HepG2 (cell line): ENCODE data around the gene SLC25A22. TPM values are rescaled to one million over a fixed set of nuclear protein-coding genes. Genes with fewer than 3 reads are reported as not detected.
A peak's percentile ranks its signal among the peaks of the same experiment; 100 is the strongest.

Experiments used
- RBM22 ChIP-seq: fragments of 200-400 bp; formaldehyde crosslinking; optimal IDR thresholded peaks from 2 replicates; pipeline ENCODE3; 2017; ENCODE audit warnings: mild to moderate bottlenecking, low read length, moderate library complexity
- SAFB2 ChIP-seq: sonication (generic); formaldehyde crosslinking; IDR thresholded peaks from 2 replicates; pipeline ENCODE4 v1.5.1; 2020; ENCODE audit warnings: missing genetic modification reagents, low read depth, mild to moderate bottlenecking, borderline replicate concordance
- ZBTB8A ChIP-seq: sonication (generic); formaldehyde crosslinking; IDR thresholded peaks from 2 replicates; pipeline ENCODE4 v1.4.0; 2020; ENCODE audit warnings: mild to moderate bottlenecking, low read depth, missing genetic modification reagents, borderline replicate concordance
- ZFP41 ChIP-seq: sonication (generic); formaldehyde crosslinking; IDR thresholded peaks from 2 replicates; pipeline ENCODE4 v1.4.0; 2020; ENCODE audit warnings: mild to moderate bottlenecking, missing genetic modification reagents, borderline replicate concordance
- ZNF558 ChIP-seq: sonication (generic); formaldehyde crosslinking; IDR thresholded peaks from 2 replicates; pipeline ENCODE4 v1.9.0; 2022; ENCODE audit warnings: mild to moderate bottlenecking, missing genetic modification reagents, borderline replicate concordance
- ZNF713 ChIP-seq: sonication (generic); formaldehyde crosslinking; IDR thresholded peaks from 2 replicates; pipeline ENCODE4 v1.4.0; 2020; ENCODE audit warnings: mild to moderate bottlenecking, missing genetic modification reagents
- polyA plus RNA-seq, 8 experiments: library from polyadenylated mRNA; depleted of rRNA in 3 of 8; stranded (reverse) in 7 of 8; unstranded in 1 of 8; fragments of >200 nt; fragmentation: Illumina TruSeq in 4 of 8; extraction: Trizol in 4 of 8; gene quantifications; 2 replicates each; pipeline versions ENCODE4 v1.2.1 to v1.2.3, GENCODE V29; 2011 to 2016; ENCODE audit warnings: low read depth in 4 of 8, missing spikeins in 1 of 8, mixed read lengths in 1 of 8; ENCODE audit not compliant: insufficient read depth in 1 of 8
- total RNA-seq, 5 experiments: library from RNA; depleted of rRNA; stranded (reverse); fragments of >200 nt; fragmentation: Illumina TruSeq; extraction: Trizol; gene quantifications; 2 replicates each; pipeline ENCODE4 v1.2.3, GENCODE V29; 2016; ENCODE audit warnings: low read depth in 1 of 5
- TF ChIP-seq, protein P1 (sequence below): sonication (generic); formaldehyde crosslinking; IDR thresholded peaks from 2 replicates; pipeline ENCODE4 v1.4.0; 2020; ENCODE audit warnings: missing genetic modification reagents, borderline replicate concordance
- TF ChIP-seq, protein P2 (sequence below): sonication (generic); formaldehyde crosslinking; IDR thresholded peaks from 2 replicates; pipeline ENCODE4 v1.5.1; 2020; ENCODE audit warnings: missing genetic modification reagents, mild to moderate bottlenecking, borderline replicate concordance
- TF ChIP-seq, protein P3 (sequence below): sonication (generic); formaldehyde crosslinking; IDR thresholded peaks from 2 replicates; pipeline ENCODE4 v1.9.0; 2021; ENCODE audit warnings: mild to moderate bottlenecking, missing genetic modification reagents
- TF ChIP-seq, protein P4 (sequence below): sonication (generic); formaldehyde crosslinking; IDR thresholded peaks from 2 replicates; pipeline ENCODE4 v1.8.0; 2022; ENCODE audit warnings: low read depth, missing genetic modification reagents

The SLC25A22 gene
- total and polyA plus RNA-seq, 2 of the 13 experiments (the other 11 are each of a cell fraction or from before 2014, with no cell fraction given): 12.4 to 19.2 TPM

DNA sequence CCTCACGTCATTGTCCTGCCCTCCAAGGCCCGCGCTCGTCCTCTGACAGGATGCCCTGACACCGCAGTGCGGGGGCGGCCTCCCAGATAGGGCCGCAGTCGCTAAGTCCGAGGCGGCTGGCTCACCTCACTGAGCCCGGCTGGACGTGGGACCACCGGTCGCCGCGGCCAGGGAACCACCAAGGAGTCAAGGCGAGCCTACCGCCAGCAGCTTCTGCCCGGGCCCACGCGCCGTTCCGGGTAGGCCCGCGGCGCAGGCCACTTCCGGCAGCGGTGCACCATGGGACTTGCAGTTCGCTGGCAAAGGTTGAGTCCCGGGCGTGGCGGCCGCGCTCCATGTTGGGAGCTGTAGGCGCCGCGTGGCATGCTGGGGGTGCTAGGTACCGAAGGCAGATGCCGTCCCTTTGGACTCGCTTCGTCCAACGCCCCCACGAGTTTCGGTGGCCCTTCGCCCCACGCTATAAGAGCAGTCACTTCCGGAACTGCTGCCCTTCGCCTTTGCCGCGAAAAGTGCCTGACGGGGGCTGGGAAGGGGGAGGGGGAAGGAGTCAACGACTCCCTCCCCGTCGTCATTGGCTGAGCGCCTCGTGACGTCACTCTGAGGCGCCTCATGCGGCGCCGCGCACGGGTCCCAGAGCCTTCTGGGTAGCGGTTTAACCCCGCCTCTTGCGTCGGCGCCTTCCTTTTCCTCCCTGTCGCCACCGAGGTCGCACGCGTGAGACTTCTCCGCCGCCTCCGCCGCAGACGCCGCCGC, 11.4 kb upstream of the SLC25A22 start, which contains the start of gene RPLP2 (continued):
- no peak for TF ChIP-seq ZFP41 (CRISPR knock-in tag)
- TF ChIP-seq, protein P1, sequence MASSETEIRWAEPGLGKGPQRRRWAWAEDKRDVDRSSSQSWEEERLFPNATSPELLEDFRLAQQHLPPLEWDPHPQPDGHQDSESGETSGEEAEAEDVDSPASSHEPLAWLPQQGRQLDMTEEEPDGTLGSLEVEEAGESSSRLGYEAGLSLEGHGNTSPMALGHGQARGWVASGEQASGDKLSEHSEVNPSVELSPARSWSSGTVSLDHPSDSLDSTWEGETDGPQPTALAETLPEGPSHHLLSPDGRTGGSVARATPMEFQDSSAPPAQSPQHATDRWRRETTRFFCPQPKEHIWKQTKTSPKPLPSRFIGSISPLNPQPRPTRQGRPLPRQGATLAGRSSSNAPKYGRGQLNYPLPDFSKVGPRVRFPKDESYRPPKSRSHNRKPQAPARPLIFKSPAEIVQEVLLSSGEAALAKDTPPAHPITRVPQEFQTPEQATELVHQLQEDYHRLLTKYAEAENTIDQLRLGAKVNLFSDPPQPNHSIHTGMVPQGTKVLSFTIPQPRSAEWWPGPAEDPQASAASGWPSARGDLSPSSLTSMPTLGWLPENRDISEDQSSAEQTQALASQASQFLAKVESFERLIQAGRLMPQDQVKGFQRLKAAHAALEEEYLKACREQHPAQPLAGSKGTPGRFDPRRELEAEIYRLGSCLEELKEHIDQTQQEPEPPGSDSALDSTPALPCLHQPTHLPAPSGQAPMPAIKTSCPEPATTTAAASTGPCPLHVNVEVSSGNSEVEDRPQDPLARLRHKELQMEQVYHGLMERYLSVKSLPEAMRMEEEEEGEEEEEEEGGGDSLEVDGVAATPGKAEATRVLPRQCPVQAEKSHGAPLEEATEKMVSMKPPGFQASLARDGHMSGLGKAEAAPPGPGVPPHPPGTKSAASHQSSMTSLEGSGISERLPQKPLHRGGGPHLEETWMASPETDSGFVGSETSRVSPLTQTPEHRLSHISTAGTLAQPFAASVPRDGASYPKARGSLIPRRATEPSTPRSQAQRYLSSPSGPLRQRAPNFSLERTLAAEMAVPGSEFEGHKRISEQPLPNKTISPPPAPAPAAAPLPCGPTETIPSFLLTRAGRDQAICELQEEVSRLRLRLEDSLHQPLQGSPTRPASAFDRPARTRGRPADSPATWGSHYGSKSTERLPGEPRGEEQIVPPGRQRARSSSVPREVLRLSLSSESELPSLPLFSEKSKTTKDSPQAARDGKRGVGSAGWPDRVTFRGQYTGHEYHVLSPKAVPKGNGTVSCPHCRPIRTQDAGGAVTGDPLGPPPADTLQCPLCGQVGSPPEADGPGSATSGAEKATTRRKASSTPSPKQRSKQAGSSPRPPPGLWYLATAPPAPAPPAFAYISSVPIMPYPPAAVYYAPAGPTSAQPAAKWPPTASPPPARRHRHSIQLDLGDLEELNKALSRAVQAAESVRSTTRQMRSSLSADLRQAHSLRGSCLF (CRISPR knock-in tag): no peak
- TF ChIP-seq, protein P2, sequence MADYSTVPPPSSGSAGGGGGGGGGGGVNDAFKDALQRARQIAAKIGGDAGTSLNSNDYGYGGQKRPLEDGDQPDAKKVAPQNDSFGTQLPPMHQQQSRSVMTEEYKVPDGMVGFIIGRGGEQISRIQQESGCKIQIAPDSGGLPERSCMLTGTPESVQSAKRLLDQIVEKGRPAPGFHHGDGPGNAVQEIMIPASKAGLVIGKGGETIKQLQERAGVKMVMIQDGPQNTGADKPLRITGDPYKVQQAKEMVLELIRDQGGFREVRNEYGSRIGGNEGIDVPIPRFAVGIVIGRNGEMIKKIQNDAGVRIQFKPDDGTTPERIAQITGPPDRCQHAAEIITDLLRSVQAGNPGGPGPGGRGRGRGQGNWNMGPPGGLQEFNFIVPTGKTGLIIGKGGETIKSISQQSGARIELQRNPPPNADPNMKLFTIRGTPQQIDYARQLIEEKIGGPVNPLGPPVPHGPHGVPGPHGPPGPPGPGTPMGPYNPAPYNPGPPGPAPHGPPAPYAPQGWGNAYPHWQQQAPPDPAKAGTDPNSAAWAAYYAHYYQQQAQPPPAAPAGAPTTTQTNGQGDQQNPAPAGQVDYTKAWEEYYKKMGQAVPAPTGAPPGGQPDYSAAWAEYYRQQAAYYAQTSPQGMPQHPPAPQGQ (CRISPR knock-in tag): no peak; the same call in 1 of the 2 replicates
- TF ChIP-seq SAFB2: no peak; the same call in 1 of the 2 replicates
- TF ChIP-seq, protein P3, sequence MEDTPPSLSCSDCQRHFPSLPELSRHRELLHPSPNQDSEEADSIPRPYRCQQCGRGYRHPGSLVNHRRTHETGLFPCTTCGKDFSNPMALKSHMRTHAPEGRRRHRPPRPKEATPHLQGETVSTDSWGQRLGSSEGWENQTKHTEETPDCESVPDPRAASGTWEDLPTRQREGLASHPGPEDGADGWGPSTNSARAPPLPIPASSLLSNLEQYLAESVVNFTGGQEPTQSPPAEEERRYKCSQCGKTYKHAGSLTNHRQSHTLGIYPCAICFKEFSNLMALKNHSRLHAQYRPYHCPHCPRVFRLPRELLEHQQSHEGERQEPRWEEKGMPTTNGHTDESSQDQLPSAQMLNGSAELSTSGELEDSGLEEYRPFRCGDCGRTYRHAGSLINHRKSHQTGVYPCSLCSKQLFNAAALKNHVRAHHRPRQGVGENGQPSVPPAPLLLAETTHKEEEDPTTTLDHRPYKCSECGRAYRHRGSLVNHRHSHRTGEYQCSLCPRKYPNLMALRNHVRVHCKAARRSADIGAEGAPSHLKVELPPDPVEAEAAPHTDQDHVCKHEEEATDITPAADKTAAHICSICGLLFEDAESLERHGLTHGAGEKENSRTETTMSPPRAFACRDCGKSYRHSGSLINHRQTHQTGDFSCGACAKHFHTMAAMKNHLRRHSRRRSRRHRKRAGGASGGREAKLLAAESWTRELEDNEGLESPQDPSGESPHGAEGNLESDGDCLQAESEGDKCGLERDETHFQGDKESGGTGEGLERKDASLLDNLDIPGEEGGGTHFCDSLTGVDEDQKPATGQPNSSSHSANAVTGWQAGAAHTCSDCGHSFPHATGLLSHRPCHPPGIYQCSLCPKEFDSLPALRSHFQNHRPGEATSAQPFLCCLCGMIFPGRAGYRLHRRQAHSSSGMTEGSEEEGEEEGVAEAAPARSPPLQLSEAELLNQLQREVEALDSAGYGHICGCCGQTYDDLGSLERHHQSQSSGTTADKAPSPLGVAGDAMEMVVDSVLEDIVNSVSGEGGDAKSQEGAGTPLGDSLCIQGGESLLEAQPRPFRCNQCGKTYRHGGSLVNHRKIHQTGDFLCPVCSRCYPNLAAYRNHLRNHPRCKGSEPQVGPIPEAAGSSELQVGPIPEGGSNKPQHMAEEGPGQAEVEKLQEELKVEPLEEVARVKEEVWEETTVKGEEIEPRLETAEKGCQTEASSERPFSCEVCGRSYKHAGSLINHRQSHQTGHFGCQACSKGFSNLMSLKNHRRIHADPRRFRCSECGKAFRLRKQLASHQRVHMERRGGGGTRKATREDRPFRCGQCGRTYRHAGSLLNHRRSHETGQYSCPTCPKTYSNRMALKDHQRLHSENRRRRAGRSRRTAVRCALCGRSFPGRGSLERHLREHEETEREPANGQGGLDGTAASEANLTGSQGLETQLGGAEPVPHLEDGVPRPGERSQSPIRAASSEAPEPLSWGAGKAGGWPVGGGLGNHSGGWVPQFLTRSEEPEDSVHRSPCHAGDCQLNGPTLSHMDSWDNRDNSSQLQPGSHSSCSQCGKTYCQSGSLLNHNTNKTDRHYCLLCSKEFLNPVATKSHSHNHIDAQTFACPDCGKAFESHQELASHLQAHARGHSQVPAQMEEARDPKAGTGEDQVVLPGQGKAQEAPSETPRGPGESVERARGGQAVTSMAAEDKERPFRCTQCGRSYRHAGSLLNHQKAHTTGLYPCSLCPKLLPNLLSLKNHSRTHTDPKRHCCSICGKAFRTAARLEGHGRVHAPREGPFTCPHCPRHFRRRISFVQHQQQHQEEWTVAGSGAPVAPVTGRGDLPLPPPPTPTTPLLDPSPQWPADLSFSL (CRISPR knock-in tag): no peak
- TF ChIP-seq ZNF713 (CRISPR knock-in tag): no peak; the same call in 1 of the 2 replicates
- TF ChIP-seq, protein P4, sequence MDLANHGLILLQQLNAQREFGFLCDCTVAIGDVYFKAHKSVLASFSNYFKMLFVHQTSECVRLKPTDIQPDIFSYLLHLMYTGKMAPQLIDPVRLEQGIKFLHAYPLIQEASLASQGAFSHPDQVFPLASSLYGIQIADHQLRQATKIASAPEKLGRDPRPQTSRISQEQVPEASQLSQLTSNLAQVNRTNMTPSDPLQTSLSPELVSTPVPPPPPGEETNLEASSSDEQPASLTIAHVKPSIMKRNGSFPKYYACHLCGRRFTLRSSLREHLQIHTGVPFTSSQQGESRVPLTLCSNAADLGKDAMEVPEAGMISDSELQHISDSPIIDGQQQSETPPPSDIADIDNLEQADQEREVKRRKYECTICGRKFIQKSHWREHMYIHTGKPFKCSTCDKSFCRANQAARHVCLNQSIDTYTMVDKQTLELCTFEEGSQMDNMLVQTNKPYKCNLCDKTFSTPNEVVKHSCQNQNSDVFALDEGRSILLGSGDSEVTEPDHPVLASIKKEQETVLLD (CRISPR knock-in tag): peak; percentile 82
- peak; percentile 83 for TF ChIP-seq ZNF558 (CRISPR knock-in tag)
- no peak for TF ChIP-seq ZBTB8A (CRISPR knock-in tag)
- TF ChIP-seq RBM22: peak; percentile 68
